ENCODE results near the gene KCNJ10. TPM values are rescaled to one million over a fixed set of nuclear protein-coding genes. Genes with fewer than 3 reads are reported as not detected.
A peak's percentile ranks its signal among the peaks of the same experiment; 100 is the strongest.
"Not testable (repeated sequence)": the region's sequence is repeated elsewhere in the genome, so short reads cannot be mapped to it uniquely, and the experiment has no call there.

Gene KCNJ10
- total RNA-seq, 2 donors from 2014 or later, result 0.29 TPM; not detected in 1

DNA sequence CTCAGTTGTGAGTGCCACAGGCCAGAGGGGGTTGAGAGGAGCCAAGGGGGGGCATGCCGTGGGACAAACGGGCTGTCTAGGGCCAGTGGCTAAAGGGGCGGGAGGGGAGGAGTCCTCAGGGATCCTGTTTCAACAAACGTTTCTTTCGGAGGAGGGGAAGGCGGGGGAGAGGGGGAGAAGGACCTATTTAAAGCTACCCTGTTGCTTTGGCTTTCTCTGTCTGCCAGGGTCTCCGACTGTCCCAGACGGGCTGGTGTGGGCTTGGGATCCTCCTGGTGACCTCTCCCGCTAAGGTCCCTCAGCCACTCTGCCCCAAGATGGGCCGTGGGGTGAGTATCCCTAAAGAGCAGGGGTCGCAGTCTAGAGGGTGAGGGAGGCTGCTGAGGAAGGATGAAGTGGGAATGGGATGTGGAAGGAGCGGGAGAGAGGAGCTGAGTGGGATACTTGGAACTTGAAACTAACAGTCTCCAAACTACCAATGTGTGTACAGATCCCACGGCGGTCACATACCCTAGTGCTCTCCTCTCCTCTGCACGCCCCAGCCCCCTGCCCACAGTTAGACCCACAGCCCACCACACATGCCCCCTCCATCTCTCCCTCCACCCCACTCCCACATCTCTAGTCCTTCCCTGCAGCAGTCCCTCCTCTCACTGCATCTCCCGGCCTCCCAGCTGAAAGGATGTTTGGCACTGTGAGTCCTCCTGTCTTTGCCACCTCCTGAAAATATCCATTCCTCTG is 45.8 kb upstream of the KCNJ10 start, which contains the start of gene ATP1A2:
Gene ATP1A2 (plus strand): TSS at position 215 of the 738 bp plus-strand sequence. CDS start 103 bp downstream, at position 318.
- no peaks in the 10 kb centered on the region for H3K9me3 ChIP-seq
- no peak within 1 kb of the TSS for H3K27ac ChIP-seq
- no peaks in the 10 kb centered on the region for H3K4me1 ChIP-seq
- no peaks in the 10 kb centered on the region for H3K36me3 ChIP-seq
- H3K27me3 ChIP-seq, result no peaks in the 10 kb centered on the region
- H3K4me3 ChIP-seq, result no peak within 1 kb of the TSS
- intact Hi-C loops (cut with DNase I), result no loop called here
- no peak for DNase-seq
- peak within 1 kb of the TSS in 1 of 2 donors; percentile 50 for H3K9ac ChIP-seq (ENCODE audit: low read depth in 2 of 2, low read length in 2 of 2)
- TF ChIP-seq, protein P1, sequence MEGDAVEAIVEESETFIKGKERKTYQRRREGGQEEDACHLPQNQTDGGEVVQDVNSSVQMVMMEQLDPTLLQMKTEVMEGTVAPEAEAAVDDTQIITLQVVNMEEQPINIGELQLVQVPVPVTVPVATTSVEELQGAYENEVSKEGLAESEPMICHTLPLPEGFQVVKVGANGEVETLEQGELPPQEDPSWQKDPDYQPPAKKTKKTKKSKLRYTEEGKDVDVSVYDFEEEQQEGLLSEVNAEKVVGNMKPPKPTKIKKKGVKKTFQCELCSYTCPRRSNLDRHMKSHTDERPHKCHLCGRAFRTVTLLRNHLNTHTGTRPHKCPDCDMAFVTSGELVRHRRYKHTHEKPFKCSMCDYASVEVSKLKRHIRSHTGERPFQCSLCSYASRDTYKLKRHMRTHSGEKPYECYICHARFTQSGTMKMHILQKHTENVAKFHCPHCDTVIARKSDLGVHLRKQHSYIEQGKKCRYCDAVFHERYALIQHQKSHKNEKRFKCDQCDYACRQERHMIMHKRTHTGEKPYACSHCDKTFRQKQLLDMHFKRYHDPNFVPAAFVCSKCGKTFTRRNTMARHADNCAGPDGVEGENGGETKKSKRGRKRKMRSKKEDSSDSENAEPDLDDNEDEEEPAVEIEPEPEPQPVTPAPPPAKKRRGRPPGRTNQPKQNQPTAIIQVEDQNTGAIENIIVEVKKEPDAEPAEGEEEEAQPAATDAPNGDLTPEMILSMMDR (IDR thresholded peaks at IDR 0.05), result no peak

GRCh38 chr1:160114085-160114484 is 44.1 kb upstream of the KCNJ10 start:
- H3K9ac ChIP-seq (ENCODE audit: low read depth in 2 of 2, low read length in 2 of 2), result no peak overlapping the region
- H3K36me3 ChIP-seq, result no peaks in the 10 kb centered on the region
- H3K4me3 ChIP-seq, result no peak overlapping the region
- no peaks in the 10 kb centered on the region for H3K9me3 ChIP-seq
- H3K4me1 ChIP-seq, result no peaks in the 10 kb centered on the region
- TF ChIP-seq, protein P1 (IDR thresholded peaks at IDR 0.05), result no peak
- no peaks in the 10 kb centered on the region for H3K27me3 ChIP-seq
- intact Hi-C loops (cut with DNase I), result no loop called here
- no peak for DNase-seq
- no peak overlapping the region for H3K27ac ChIP-seq

DNA sequence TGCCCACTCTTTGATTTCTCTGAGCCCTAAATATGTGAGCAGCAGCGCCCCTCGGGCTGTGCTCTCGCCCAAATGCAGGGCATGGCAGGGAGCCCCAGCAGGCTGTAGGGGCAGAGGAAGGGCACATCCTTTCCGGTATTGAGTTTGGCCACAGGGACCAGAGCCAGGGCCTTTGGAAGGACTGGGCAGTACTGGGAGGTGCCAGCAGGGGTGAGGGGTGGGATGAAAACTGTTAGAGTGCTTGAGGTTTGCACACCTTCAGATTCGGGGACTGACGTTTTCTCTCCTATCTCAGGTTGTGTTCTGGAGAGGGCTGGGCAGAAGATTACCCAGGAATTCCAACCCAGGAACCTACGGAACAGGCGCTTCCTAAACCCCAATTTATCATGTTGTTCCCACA is 43.4 kb upstream of the KCNJ10 start:
- H3K27me3 ChIP-seq, result no peaks in the 10 kb centered on the region
- no peaks in the 10 kb centered on the region for H3K4me1 ChIP-seq
- TF ChIP-seq, protein P1 (IDR thresholded peaks at IDR 0.05), result no peak
- no peaks in the 10 kb centered on the region for H3K9me3 ChIP-seq
- H3K4me3 ChIP-seq, result no peak overlapping the region
- no peak overlapping the region for H3K9ac ChIP-seq (ENCODE audit: low read depth in 2 of 2, low read length in 2 of 2)
- H3K36me3 ChIP-seq, result no peaks in the 10 kb centered on the region
- intact Hi-C loops (cut with DNase I), result no loop called here
- DNase-seq, result no peak
- no peak overlapping the region for H3K27ac ChIP-seq

GRCh38 chr1:160112357-160112756 is 42.4 kb upstream of the KCNJ10 start:
- Histone ChIP-seq H3K27me3 (no peaks in the 10 kb centered on the region), H3K9me3 (no peaks in the 10 kb centered on the region), H3K4me3 (no peak overlapping the region), H3K9ac (ENCODE audit: low read depth in 2 of 2, low read length in 2 of 2) (no peak overlapping the region), H3K4me1 (no peaks in the 10 kb centered on the region), H3K36me3 (no peaks in the 10 kb centered on the region), H3K27ac (no peak overlapping the region)
- TF ChIP-seq, protein P1 (IDR thresholded peaks at IDR 0.05), result no peak
- intact Hi-C loops (cut with DNase I), result no loop called here
- DNase-seq, result no peak

DNA sequence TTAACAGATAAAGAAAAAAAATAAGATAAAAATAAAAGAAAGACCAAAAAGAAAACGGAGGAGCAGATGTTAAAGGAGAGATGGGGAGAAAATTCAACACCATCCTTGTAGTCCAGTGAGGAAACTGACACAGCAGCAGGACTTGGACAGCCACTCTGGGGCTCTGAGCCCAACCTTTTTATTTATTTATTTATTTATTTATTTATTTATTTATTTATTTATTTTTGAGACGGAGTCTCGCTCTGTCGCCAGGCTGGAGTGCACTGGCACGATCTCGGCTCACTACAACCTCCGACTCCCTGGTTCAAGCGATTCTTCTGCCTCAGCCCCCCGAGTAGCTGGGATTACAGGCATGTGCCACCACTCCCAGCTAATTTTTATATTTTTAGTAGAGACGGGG is 41.5 kb upstream of the KCNJ10 start:
- intact Hi-C loops (cut with DNase I); H3K27ac ChIP-seq; H3K9me3 ChIP-seq; H3K36me3 ChIP-seq; H3K4me1 ChIP-seq; DNase-seq; H3K4me3 ChIP-seq; H3K9ac ChIP-seq (ENCODE audit: low read depth in 2 of 2, low read length in 2 of 2); H3K27me3 ChIP-seq: not testable (repeated sequence)

DNA sequence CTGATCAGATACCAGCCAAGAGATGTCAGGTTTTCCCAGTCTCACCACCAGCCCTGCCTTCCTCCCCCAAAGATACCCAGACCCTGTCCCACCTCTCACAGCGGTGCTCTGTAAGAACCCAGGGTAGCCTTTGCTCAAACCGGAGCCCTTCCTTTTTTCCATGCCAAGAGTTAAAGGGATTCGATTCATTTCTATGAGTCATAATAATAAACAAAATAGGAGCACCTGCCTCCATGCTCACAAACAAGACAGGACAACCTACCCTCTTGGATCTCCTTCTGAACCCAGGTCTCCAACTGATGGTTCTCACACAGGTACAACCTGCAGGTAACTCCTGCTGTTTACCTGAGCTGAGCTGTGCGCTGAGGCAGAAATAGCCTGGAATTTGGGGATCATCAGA is 39.7 kb upstream of the KCNJ10 start:
- intact Hi-C loops (cut with DNase I), result loop anchor here (10.0 kb wide), 1 partner anchor 85 kb away; the partner anchor contains the start of gene CASQ1

More for the DNA sequence above, 39.7 kb upstream of the KCNJ10 start:
- no peak for DNase-seq
- H3K27ac ChIP-seq, result no peak overlapping the region
- no peak overlapping the region for H3K4me3 ChIP-seq
- TF ChIP-seq, protein P1 (IDR thresholded peaks at IDR 0.05), result no peak
- no peak overlapping the region for H3K9ac ChIP-seq (ENCODE audit: low read depth in 2 of 2, low read length in 2 of 2)
- no peaks in the 10 kb centered on the region for H3K9me3 ChIP-seq
- H3K27me3 ChIP-seq, result no peaks in the 10 kb centered on the region
- no peaks in the 10 kb centered on the region for H3K4me1 ChIP-seq
- H3K36me3 ChIP-seq, result no peaks in the 10 kb centered on the region

Measured in colonic mucosa (tissue), 4 donors.